ENCODE measurements around the gene NR3C2.

The NR3C2 gene

GRCh38 chr4:148072789-148073188 is 369.4 kb downstream of the NR3C2 start:
- Histone ChIP-seq H3K36me3 (replicated peaks; ENCODE audit: insufficient read depth, low read length) (0 out of 2 replicates have a peak, but pooled peaks cover 3% of the 10 kb centered on the region), H4K20me1 (ENCODE audit: insufficient read depth, low read length) (no peaks in the 10 kb centered on the region), H3K4me3 (ENCODE audit: low read length) (no peak overlapping the region), H3F3A (ENCODE audit: insufficient read depth, low read length) (no peaks in the 10 kb centered on the region), H3K4me2 (ENCODE audit: low read depth, low read length) (no peak overlapping the region), H3K27ac (ENCODE audit: low read length) (no peak overlapping the region), H2AFZ (ENCODE audit: low read length) (no peak overlapping the region), H3K9me3 (replicated peaks; ENCODE audit: insufficient read depth, low read length) (no peaks in the 10 kb centered on the region), H3K79me2 (ENCODE audit: low read length) (no peaks in the 10 kb centered on the region), H3K27me3 (replicated peaks; ENCODE audit: insufficient read depth, low read length) (no peaks in the 10 kb centered on the region), H3K4me1 (ENCODE audit: low read length) (no peaks in the 10 kb centered on the region), H3K9me2 (replicated peaks; ENCODE audit: insufficient read depth, low read length) (no peaks in the 10 kb centered on the region), H3K9ac (ENCODE audit: low read length) (no peak overlapping the region)
- DNase-seq, result no peak
- TF ChIP-seq EZH2 (optimal IDR thresholded peaks at IDR 0.05; ENCODE audit: low read depth, low read length) (no peak), EZH2phosphoT487 (IDR thresholded peaks at IDR 0.05; ENCODE audit: low read length) (no peak), CTCF (IDR thresholded peaks at IDR 0.05; ENCODE audit: low read length) (no peak)

- no peak overlapping the region for H3K4me3 ChIP-seq (ENCODE audit: low read length)
- H3K4me2 ChIP-seq (ENCODE audit: low read depth, low read length), result no peak overlapping the region
- no peak overlapping the region for H3K9ac ChIP-seq (ENCODE audit: low read length)
- no peaks in the 10 kb centered on the region for H3K9me2 ChIP-seq (replicated peaks; ENCODE audit: insufficient read depth, low read length)
- no peak for TF ChIP-seq EZH2 (optimal IDR thresholded peaks at IDR 0.05; ENCODE audit: low read depth, low read length)
- TF ChIP-seq EZH2phosphoT487 (IDR thresholded peaks at IDR 0.05; ENCODE audit: low read length), result no peak
- no peak for TF ChIP-seq CTCF (IDR thresholded peaks at IDR 0.05; ENCODE audit: low read length)
- no peak for DNase-seq
- H2AFZ ChIP-seq (ENCODE audit: low read length), result no peak overlapping the region
- no peaks in the 10 kb centered on the region for H3K4me1 ChIP-seq (ENCODE audit: low read length)
- H3K27ac ChIP-seq (ENCODE audit: low read length), result no peak overlapping the region
- peaks cover 4% of the 10 kb centered on the region; the same call in 1 of the 2 replicates for H3K79me2 ChIP-seq (ENCODE audit: low read length)
- H3K36me3 ChIP-seq (replicated peaks; ENCODE audit: insufficient read depth, low read length), result 0 out of 2 replicates have a peak, but pooled peaks cover 3% of the 10 kb centered on the region
- no peaks in the 10 kb centered on the region for H4K20me1 ChIP-seq (ENCODE audit: insufficient read depth, low read length)
- no peaks in the 10 kb centered on the region for H3K9me3 ChIP-seq (replicated peaks; ENCODE audit: insufficient read depth, low read length)
- no peaks in the 10 kb centered on the region for H3K27me3 ChIP-seq (replicated peaks; ENCODE audit: insufficient read depth, low read length)
- no peaks in the 10 kb centered on the region for H3F3A ChIP-seq (ENCODE audit: insufficient read depth, low read length)
Measured at GRCh38 chr4:148071009-148071408, 371.2 kb downstream of the NR3C2 start.

GRCh38 chr4:148069895-148070178 is 372.4 kb downstream of the NR3C2 start:
- H3K9me2 ChIP-seq (replicated peaks; ENCODE audit: insufficient read depth, low read length), result no peaks in the 10 kb centered on the region
- no peak overlapping the region for H2AFZ ChIP-seq (ENCODE audit: low read length)
- H3K9ac ChIP-seq (ENCODE audit: low read length), result no peak overlapping the region
- H3K9me3 ChIP-seq (replicated peaks; ENCODE audit: insufficient read depth, low read length), result no peaks in the 10 kb centered on the region
- H3K36me3 ChIP-seq (replicated peaks; ENCODE audit: insufficient read depth, low read length), result 0 out of 2 replicates have a peak, but pooled peaks cover 3% of the 10 kb centered on the region
- H3K27me3 ChIP-seq (replicated peaks; ENCODE audit: insufficient read depth, low read length), result no peaks in the 10 kb centered on the region
- H3F3A ChIP-seq (ENCODE audit: insufficient read depth, low read length), result no peaks in the 10 kb centered on the region
- no peak for DNase-seq
- H3K4me1 ChIP-seq (ENCODE audit: low read length), result no peaks in the 10 kb centered on the region
- H3K4me3 ChIP-seq (ENCODE audit: low read length), result no peak overlapping the region
- no peak overlapping the region for H3K4me2 ChIP-seq (ENCODE audit: low read depth, low read length)
- TF ChIP-seq EZH2phosphoT487 (IDR thresholded peaks at IDR 0.05; ENCODE audit: low read length), result no peak
- no peak for TF ChIP-seq CTCF (IDR thresholded peaks at IDR 0.05; ENCODE audit: low read length)
- TF ChIP-seq EZH2 (optimal IDR thresholded peaks at IDR 0.05; ENCODE audit: low read depth, low read length), result no peak
- peaks cover 4% of the 10 kb centered on the region; the same call in 1 of the 2 replicates for H3K79me2 ChIP-seq (ENCODE audit: low read length)
- H4K20me1 ChIP-seq (ENCODE audit: insufficient read depth, low read length), result no peaks in the 10 kb centered on the region
- H3K27ac ChIP-seq (ENCODE audit: low read length), result no peak overlapping the region
